ENCODE measurements around the gene LMBR1L. TPM values are rescaled to one million over a fixed set of nuclear protein-coding genes. Genes with fewer than 3 reads are reported as not detected.

Gene LMBR1L
- total and polyA plus RNA-seq, 2 of the 13 experiments (the other 11 are each of a cell fraction or from before 2014, with no cell fraction given), result 12.2 to 65.9 TPM

DNA sequence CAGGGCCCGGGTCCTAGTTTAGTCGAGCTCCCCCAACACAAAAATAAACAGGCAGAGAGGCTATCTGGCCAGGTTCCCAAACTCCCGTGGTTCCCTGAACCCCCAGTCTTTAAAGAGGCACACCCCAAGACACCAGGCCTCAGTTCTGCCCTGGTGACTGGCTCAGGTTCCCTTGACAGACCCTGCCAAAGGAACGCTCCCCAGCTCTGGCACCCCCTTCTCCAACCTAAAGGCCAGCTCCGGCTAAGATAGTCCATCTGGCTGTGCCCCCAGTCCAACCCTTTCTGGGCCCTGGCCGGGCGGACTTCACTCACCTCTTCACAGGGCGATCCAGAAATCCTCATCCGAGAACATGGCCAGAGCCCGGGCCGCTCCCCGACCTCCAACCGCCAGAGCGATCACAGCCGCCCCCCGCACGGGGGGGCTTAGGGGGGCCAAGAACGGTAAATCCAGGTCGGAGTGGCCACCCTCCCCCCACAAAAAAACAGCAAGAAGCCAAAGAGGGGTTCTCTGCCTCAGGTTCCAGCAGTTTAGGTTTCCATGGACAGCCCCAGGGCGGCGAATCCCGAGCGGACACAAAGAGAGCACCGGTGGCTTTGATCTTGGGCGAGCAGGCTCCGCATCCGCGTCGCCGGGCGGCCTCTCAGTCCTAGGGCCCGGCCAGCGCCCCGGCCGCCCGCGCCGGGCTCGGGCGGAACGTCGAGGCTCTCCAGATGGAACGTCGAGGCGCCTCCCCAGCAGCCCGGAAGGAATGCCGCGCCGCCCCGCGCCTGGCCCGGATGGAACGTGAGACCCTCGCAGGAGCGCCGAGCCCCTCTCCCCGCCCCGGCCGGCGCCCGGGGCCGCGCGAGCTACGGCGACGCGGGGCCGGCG lies 51.1 kb downstream of the LMBR1L start (continued):
- TF ChIP-seq CHD4 (IDR thresholded peaks at IDR 0.05; ENCODE audit: borderline replicate concordance, low read length) (no peak), HOXD1 (CRISPR knock-in tag; IDR thresholded peaks at IDR 0.05) (no peak), KDM5B (CRISPR knock-in tag; IDR thresholded peaks at IDR 0.05; ENCODE audit: borderline replicate concordance) (0 out of 2 replicates have a peak, but pooled peaks have one; percentile 14), SIN3A (IDR thresholded peaks at IDR 0.05; ENCODE audit: borderline replicate concordance, low read depth, low read length) (peak; percentile 41; the same call in 1 of the 2 replicates), MZF1 (CRISPR knock-in tag; IDR thresholded peaks at IDR 0.05; ENCODE audit: borderline replicate concordance) (no peak), SIN3B (IDR thresholded peaks at IDR 0.05; ENCODE audit: low read length) (no peak), ISL2 (CRISPR knock-in tag; IDR thresholded peaks at IDR 0.05) (no peak), PAX8 (CRISPR knock-in tag; IDR thresholded peaks at IDR 0.05; ENCODE audit: borderline replicate concordance) (no peak), ZFP1 (CRISPR knock-in tag; IDR thresholded peaks at IDR 0.05) (no peak), ASH2L (IDR thresholded peaks at IDR 0.05; ENCODE audit: insufficient read length, low read depth, low read length) (no peak), GATA4 (IDR thresholded peaks at IDR 0.05; ENCODE audit: borderline replicate concordance, low read depth) (no peak), ZNF34 (CRISPR knock-in tag; IDR thresholded peaks at IDR 0.05; ENCODE audit: borderline replicate concordance) (no peak), PCBP1 (IDR thresholded peaks at IDR 0.05; ENCODE audit: borderline replicate concordance, low read depth, low read length) (no peak), HES4 (CRISPR knock-in tag; IDR thresholded peaks at IDR 0.05; ENCODE audit: borderline replicate concordance) (0 out of 2 replicates have a peak, but pooled peaks have one; percentile 28), ZBTB42 (CRISPR knock-in tag; IDR thresholded peaks at IDR 0.05) (no peak), MEF2D (CRISPR knock-in tag; IDR thresholded peaks at IDR 0.05) (no peak), SATB2 (CRISPR knock-in tag; IDR thresholded peaks at IDR 0.05) (no peak)
- TF ChIP-seq, protein P1, sequence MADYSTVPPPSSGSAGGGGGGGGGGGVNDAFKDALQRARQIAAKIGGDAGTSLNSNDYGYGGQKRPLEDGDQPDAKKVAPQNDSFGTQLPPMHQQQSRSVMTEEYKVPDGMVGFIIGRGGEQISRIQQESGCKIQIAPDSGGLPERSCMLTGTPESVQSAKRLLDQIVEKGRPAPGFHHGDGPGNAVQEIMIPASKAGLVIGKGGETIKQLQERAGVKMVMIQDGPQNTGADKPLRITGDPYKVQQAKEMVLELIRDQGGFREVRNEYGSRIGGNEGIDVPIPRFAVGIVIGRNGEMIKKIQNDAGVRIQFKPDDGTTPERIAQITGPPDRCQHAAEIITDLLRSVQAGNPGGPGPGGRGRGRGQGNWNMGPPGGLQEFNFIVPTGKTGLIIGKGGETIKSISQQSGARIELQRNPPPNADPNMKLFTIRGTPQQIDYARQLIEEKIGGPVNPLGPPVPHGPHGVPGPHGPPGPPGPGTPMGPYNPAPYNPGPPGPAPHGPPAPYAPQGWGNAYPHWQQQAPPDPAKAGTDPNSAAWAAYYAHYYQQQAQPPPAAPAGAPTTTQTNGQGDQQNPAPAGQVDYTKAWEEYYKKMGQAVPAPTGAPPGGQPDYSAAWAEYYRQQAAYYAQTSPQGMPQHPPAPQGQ (CRISPR knock-in tag; IDR thresholded peaks at IDR 0.05; ENCODE audit: borderline replicate concordance), result no peak
- TF ChIP-seq, protein P2, sequence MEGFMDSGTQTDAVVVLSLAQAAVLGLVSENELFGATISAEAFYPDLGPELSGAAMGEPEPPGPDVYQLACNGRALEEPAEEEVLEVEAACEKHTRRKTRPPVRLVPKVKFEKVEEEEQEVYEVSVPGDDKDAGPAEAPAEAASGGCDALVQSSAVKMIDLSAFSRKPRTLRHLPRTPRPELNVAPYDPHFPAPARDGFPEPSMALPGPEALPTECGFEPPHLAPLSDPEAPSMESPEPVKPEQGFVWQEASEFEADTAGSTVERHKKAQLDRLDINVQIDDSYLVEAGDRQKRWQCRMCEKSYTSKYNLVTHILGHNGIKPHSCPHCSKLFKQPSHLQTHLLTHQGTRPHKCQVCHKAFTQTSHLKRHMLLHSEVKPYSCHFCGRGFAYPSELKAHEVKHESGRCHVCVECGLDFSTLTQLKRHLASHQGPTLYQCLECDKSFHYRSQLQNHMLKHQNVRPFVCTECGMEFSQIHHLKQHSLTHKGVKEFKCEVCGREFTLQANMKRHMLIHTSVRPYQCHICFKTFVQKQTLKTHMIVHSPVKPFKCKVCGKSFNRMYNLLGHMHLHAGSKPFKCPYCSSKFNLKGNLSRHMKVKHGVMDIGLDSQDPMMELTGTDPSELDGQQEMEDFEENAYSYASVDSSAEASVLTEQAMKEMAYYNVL (CRISPR knock-in tag; IDR thresholded peaks at IDR 0.05; ENCODE audit: borderline replicate concordance), result no peak
- TF ChIP-seq, protein P3, sequence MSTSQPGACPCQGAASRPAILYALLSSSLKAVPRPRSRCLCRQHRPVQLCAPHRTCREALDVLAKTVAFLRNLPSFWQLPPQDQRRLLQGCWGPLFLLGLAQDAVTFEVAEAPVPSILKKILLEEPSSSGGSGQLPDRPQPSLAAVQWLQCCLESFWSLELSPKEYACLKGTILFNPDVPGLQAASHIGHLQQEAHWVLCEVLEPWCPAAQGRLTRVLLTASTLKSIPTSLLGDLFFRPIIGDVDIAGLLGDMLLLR (CRISPR knock-in tag; IDR thresholded peaks at IDR 0.05), result no peak
- TF ChIP-seq, protein P4, sequence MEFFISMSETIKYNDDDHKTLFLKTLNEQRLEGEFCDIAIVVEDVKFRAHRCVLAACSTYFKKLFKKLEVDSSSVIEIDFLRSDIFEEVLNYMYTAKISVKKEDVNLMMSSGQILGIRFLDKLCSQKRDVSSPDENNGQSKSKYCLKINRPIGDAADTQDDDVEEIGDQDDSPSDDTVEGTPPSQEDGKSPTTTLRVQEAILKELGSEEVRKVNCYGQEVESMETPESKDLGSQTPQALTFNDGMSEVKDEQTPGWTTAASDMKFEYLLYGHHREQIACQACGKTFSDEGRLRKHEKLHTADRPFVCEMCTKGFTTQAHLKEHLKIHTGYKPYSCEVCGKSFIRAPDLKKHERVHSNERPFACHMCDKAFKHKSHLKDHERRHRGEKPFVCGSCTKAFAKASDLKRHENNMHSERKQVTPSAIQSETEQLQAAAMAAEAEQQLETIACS (CRISPR knock-in tag; IDR thresholded peaks at IDR 0.05), result 0 out of 2 replicates have a peak, but pooled peaks have one; percentile 26
- TF ChIP-seq, protein P5, sequence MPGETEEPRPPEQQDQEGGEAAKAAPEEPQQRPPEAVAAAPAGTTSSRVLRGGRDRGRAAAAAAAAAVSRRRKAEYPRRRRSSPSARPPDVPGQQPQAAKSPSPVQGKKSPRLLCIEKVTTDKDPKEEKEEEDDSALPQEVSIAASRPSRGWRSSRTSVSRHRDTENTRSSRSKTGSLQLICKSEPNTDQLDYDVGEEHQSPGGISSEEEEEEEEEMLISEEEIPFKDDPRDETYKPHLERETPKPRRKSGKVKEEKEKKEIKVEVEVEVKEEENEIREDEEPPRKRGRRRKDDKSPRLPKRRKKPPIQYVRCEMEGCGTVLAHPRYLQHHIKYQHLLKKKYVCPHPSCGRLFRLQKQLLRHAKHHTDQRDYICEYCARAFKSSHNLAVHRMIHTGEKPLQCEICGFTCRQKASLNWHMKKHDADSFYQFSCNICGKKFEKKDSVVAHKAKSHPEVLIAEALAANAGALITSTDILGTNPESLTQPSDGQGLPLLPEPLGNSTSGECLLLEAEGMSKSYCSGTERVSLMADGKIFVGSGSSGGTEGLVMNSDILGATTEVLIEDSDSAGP (CRISPR knock-in tag; IDR thresholded peaks at IDR 0.05; ENCODE audit: borderline replicate concordance), result 0 out of 2 replicates have a peak, but pooled peaks have one; percentile 17
